ENCODE data around the gene CCDC34. TPM values are rescaled to one million over a fixed set of nuclear protein-coding genes. Genes with fewer than 3 reads are reported as not detected.

Gene CCDC34
- total RNA-seq, 3 donors from 2014 or later, result 5.5 to 6.9 (median 6.3) TPM

GRCh38 chr11:27290261-27291050, 72.6 kb downstream of the CCDC34 start:
- H3K4me3 Mint-ChIP-seq, result no peak overlapping the region
- H3K36me3 Mint-ChIP-seq (ENCODE audit: insufficient read depth), result no peaks in the 10 kb centered on the region
- DNase-seq (no peak), ATAC-seq (no peak)
- peaks cover 20% of the 10 kb centered on the region for H3K9me3 Mint-ChIP-seq
- no peaks in the 10 kb centered on the region for H3K4me1 Mint-ChIP-seq (ENCODE audit: low read depth)
- H3K27me3 Mint-ChIP-seq (ENCODE audit: low read depth), result peaks cover 5% of the 10 kb centered on the region

Other genes with a start within 250 kb of the CCDC34 start
- under 1 TPM; 0.21 to 0.61 (median 0.57) TPM for gene LGR4, start 109.6 kb upstream of the CCDC34 start, total RNA-seq
- gene LIN7C, start 143.6 kb upstream of the CCDC34 start, total RNA-seq, result 10 to 100 TPM; 41.0 to 51.4 (median 44.4) TPM

All from activated T-cell treated with anti-CD3 and anti-CD28 coated beads, Interleukin-2, amount 50 U/mL, for 4 hours (primary cell).